Calu3 (cell line): Measurements from ENCODE around the gene EMX2. TPM values are rescaled to one million over a fixed set of nuclear protein-coding genes. Genes with fewer than 3 reads are reported as not detected.

Source experiments
- BruUV-seq: library from RNA; stranded (reverse); fragments of 400-500 nt; replicated peaks from 2 replicates; lab custom pipeline; 2021; lab: Mats Ljungman, UMichigan
- CTCF ChIA-PET: fragments of 300-600 bp; sonication (Branson Sonifier 250); formaldehyde crosslinking; loops from one replicate; lab custom pipeline; 2022; ENCODE audit warnings: antibody characterized with exemption; lab: Charles Lee
- DNase-seq: peaks from one replicate; pipeline ENCODE4 v3.0.0; 2022
- H3K27ac Mint-ChIP-seq: one replicate; pipeline ENCODE4 v1.8.0; 2022; ENCODE audit warnings: mixed read lengths; ENCODE audit not compliant: unreplicated experiment
- H3K27me3 Mint-ChIP-seq: one replicate; pipeline ENCODE4 v1.8.0; 2022; ENCODE audit warnings: mixed read lengths; ENCODE audit not compliant: unreplicated experiment
- H3K36me3 Mint-ChIP-seq: one replicate; pipeline ENCODE4 v1.8.0; 2022; ENCODE audit warnings: mild to moderate bottlenecking, moderate library complexity, mixed read lengths; ENCODE audit not compliant: insufficient read depth, unreplicated experiment
- H3K4me1 Mint-ChIP-seq: one replicate; pipeline ENCODE4 v1.8.0; 2022; ENCODE audit warnings: mild to moderate bottlenecking, low read depth, mixed read lengths; ENCODE audit not compliant: unreplicated experiment
- H3K4me3 Mint-ChIP-seq: one replicate; pipeline ENCODE4 v1.8.0; 2022; ENCODE audit warnings: mild to moderate bottlenecking, low read depth, moderate library complexity, mixed read lengths; ENCODE audit not compliant: unreplicated experiment
- H3K9me3 Mint-ChIP-seq: one replicate; pipeline ENCODE4 v1.8.0; 2022; ENCODE audit warnings: low read depth, mixed read lengths; ENCODE audit not compliant: unreplicated experiment
- CTCF ChIP-seq: fragments of 200-600 bp; IDR thresholded peaks from one replicate; pipeline ENCODE4 v1.8.0; 2022; ENCODE audit warnings: antibody characterized with exemption; ENCODE audit not compliant: unreplicated experiment
- intact Hi-C: fragments of 100-400 bp; cut with micrococcal nuclease; formaldehyde crosslinking; loops from one replicate; pipeline ENCODE4 v1.10.0; 2022; ENCODE audit not compliant: unreplicated experiment
- total RNA-seq: library from RNA; stranded (reverse); gene quantifications from 2 replicates; pipeline ENCODE4 v1.2.3, GENCODE V29; 2022

EMX2 gene
- total RNA-seq, 1 experiment from 2014 or later, result not detected

GRCh38 chr10:117597216-117597615 lies 54.7 kb downstream of the EMX2 start:
- intact Hi-C loops, result no loop called here
- Mint-ChIP-seq H3K4me1 (no peaks in the 10 kb centered on the region), H3K27ac (no peak overlapping the region), H3K27me3 (peaks cover 22% of the 10 kb centered on the region), H3K9me3 (no peaks in the 10 kb centered on the region), H3K4me3 (no peak overlapping the region), H3K36me3 (no peaks in the 10 kb centered on the region)
- CTCF ChIA-PET, result no interaction called here
- no TSS peak for BruUV-seq
- DNase-seq, result no peak
- no peak for TF ChIP-seq CTCF

Other genes starting within 250 kb of the EMX2 start
- gene PDZD8, start 167.3 kb upstream of the EMX2 start, total RNA-seq, result 44.4 and 45.0 TPM in 2 replicates